ENCODE measurements around the gene P2RY8. TPM values are rescaled to one million over a fixed set of nuclear protein-coding genes. Genes with fewer than 3 reads are reported as not detected.
"Not testable (repeated sequence)": the region's sequence is repeated elsewhere in the genome, so short reads cannot be mapped to it uniquely, and the experiment has no call there.

The P2RY8 gene
- total and polyA plus RNA-seq, 4 donors: 0.51 to 8.3 (median 4.4) TPM

DNA sequence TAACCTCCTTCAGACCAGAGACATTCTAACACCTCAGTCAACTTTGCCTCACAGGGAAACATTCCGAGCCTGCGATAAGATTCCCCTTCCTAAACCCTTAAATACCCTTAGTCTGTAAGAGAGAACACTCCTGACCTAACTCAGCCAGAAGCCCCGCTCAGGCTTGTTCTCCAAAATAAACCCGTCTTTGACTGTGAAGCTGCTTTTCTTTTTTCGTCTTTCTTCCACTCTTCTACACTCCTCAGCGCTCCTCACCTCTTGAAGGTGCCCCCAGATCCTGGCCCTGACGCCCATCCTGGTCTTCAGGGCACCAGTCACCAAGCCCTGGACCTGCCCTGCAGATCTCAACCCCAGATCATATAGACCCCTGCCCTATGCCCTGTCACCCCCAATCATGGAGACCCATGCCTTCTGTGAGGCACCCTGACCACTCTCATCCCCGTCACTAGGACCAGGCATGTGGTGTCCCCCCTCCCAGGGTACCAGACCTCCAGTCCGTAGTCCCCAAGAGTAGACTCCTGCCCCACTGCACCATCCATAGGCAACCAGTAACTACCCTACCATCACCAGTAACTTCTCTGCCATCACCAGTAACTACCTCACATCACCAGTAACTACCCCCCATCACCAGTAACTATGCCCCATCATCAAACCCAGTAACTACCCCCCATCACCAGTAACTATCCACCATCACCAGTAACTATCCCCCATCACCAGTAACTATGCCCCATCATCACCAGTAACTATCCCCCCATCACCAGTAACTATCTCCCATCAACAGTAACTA lies 87.8 kb downstream of the P2RY8 start:
- ATAC-seq (ENCODE audit: insufficient read depth, low FRiP score): no peak
- WGBS, 2 donors: 87 to 93% methylated on average over 9 of the region's 9 CpGs
- peaks cover 0 to 6% (median 5%) of the 10 kb centered on the region in 4 donors for H3K9me3 ChIP-seq (ENCODE audit: control insufficient read depth in 4 of 4, insufficient read depth in 3 of 4, low read length in 3 of 4)
- no peak overlapping the region for H3K9ac ChIP-seq (ENCODE audit: insufficient read depth in 1 of 2, low read length in 2 of 2)
- H3K4me3 ChIP-seq: no peak overlapping the region
- no peak for TF ChIP-seq CTCF (IDR thresholded peaks at IDR 0.05; ENCODE audit: control extremely low read depth, extremely low read depth)
- H3K36me3 ChIP-seq (ENCODE audit: control insufficient read depth in 4 of 4, insufficient read depth in 4 of 4, low read length in 4 of 4): peaks cover 0 to 3% (median 0%) of the 10 kb centered on the region in 4 donors
- no peak overlapping the region for H3K27ac ChIP-seq (ENCODE audit: low read depth in 1 of 2, low read length in 1 of 2)
- H3K27me3 ChIP-seq (ENCODE audit: control insufficient read depth in 3 of 3, insufficient read depth in 3 of 3, low read length in 2 of 3): no peaks in the 10 kb centered on the region
- no peak for DNase-seq
- H3K4me1 ChIP-seq (ENCODE audit: control insufficient read depth in 5 of 5, insufficient read depth in 5 of 5, low read length in 5 of 5): peaks cover 0 to 9% (median 0%) of the 10 kb centered on the region in 5 donors

DNA sequence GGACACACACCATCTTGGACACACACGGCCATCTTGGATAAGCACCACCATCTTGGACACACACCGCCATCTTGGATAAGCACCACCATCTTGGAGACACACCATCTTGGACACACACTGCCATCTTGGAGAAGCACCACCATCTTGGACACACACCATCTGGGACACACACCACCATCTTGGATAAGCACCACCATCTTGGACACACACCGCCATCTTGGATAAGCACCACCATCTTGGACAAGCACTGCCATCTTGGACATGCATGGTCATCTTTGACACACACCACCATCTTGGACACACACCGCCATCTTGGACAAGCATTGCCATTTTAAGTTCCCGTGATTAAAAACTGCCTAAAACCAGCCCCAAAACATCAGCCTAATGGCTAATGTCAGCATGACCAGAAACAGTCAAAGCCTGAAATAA lies 88.4 kb downstream of the P2RY8 start:
- not testable (repeated sequence) for ATAC-seq (ENCODE audit: insufficient read depth, low FRiP score); H3K36me3 ChIP-seq (ENCODE audit: control insufficient read depth in 4 of 4, insufficient read depth in 4 of 4, low read length in 4 of 4); H3K27me3 ChIP-seq (ENCODE audit: control insufficient read depth in 3 of 3, insufficient read depth in 3 of 3, low read length in 2 of 3); H3K4me3 ChIP-seq; H3K4me1 ChIP-seq (ENCODE audit: control insufficient read depth in 5 of 5, insufficient read depth in 5 of 5, low read length in 5 of 5); DNase-seq; H3K9ac ChIP-seq (ENCODE audit: insufficient read depth in 1 of 2, low read length in 2 of 2); H3K9me3 ChIP-seq (ENCODE audit: control insufficient read depth in 4 of 4, insufficient read depth in 3 of 4, low read length in 3 of 4); H3K27ac ChIP-seq (ENCODE audit: low read depth in 1 of 2, low read length in 1 of 2)
- WGBS, 2 donors: 98 to 99% methylated on average over 5 of the region's 5 CpGs

- not testable (repeated sequence) for H3K4me1 ChIP-seq (ENCODE audit: control insufficient read depth in 5 of 5, insufficient read depth in 5 of 5, low read length in 5 of 5); H3K9me3 ChIP-seq (ENCODE audit: control insufficient read depth in 4 of 4, insufficient read depth in 3 of 4, low read length in 3 of 4); H3K4me3 ChIP-seq; DNase-seq; H3K27me3 ChIP-seq (ENCODE audit: control insufficient read depth in 3 of 3, insufficient read depth in 3 of 3, low read length in 2 of 3); H3K27ac ChIP-seq (ENCODE audit: low read depth in 1 of 2, low read length in 1 of 2); H3K9ac ChIP-seq (ENCODE audit: insufficient read depth in 1 of 2, low read length in 2 of 2); ATAC-seq (ENCODE audit: insufficient read depth, low FRiP score); H3K36me3 ChIP-seq (ENCODE audit: control insufficient read depth in 4 of 4, insufficient read depth in 4 of 4, low read length in 4 of 4)
- WGBS, 2 donors: 97 to 98% methylated on average over 8 of the region's 8 CpGs
These were observed 88.9 kb downstream of the P2RY8 start for GRCh38 chrX:1447969-1448572.

GRCh38 chrX:1446984-1447968 lies 89.7 kb downstream of the P2RY8 start:
- DNase-seq: peak in 1 of 3 donors; percentile 7

More at GRCh38 chrX:1446984-1447968, 89.7 kb downstream of the P2RY8 start:
- not testable (repeated sequence) for H3K4me1 ChIP-seq (ENCODE audit: control insufficient read depth in 5 of 5, insufficient read depth in 5 of 5, low read length in 5 of 5); ATAC-seq (ENCODE audit: insufficient read depth, low FRiP score); H3K4me3 ChIP-seq; H3K36me3 ChIP-seq (ENCODE audit: control insufficient read depth in 4 of 4, insufficient read depth in 4 of 4, low read length in 4 of 4); H3K27ac ChIP-seq (ENCODE audit: low read depth in 1 of 2, low read length in 1 of 2); H3K9ac ChIP-seq (ENCODE audit: insufficient read depth in 1 of 2, low read length in 2 of 2); H3K27me3 ChIP-seq (ENCODE audit: control insufficient read depth in 3 of 3, insufficient read depth in 3 of 3, low read length in 2 of 3)
- WGBS, 2 donors: 78 to 91% methylated on average over 13 of the region's 13 CpGs
- peaks cover 0 to 11% (median 6%) of the 10 kb centered on the region in 4 donors for H3K9me3 ChIP-seq (ENCODE audit: control insufficient read depth in 4 of 4, insufficient read depth in 3 of 4, low read length in 3 of 4)
